HTR-8/SVneo (cell line): ENCODE measurements around the gene THAP4.

Source experiments
- DNase-seq: peaks from one replicate; pipeline ENCODE4 v3.0.0; 2011; ENCODE audit warnings: low spot score, mixed read lengths; ENCODE audit not compliant: insufficient read length
- FAIRE-seq: peaks from 2 replicates; lab custom pipeline; 2011; peaks lifted over from hg19 to GRCh38; lab: Jason Lieb, UNC

The THAP4 gene

GRCh38 chr2:241615522-241616052 lies 21.4 kb downstream of the THAP4 start:
- no peak for FAIRE-seq
- DNase-seq = no peak

- DNase-seq (no peak), FAIRE-seq (no peak)
These were observed 21.9 kb downstream of the THAP4 start for GRCh38 chr2:241615041-241615440.

- DNase-seq = no peak
- FAIRE-seq = no peak
These were observed 23.8 kb downstream of the THAP4 start for GRCh38 chr2:241613017-241613780.

GRCh38 chr2:241612156-241613016 lies 24.6 kb downstream of the THAP4 start:
- DNase-seq (no peak), FAIRE-seq (no peak)

- DNase-seq (no peak), FAIRE-seq (no peak)
These were observed 25.9 kb downstream of the THAP4 start for GRCh38 chr2:241611062-241611461.

GRCh38 chr2:241609859-241610793 lies 26.8 kb downstream of the THAP4 start:
- FAIRE-seq = no peak
- DNase-seq = no peak

- DNase-seq (no peak), FAIRE-seq (no peak)
These were observed 28.1 kb downstream of the THAP4 start for GRCh38 chr2:241608881-241609280.

GRCh38 chr2:241607162-241607885 lies 29.6 kb downstream of the THAP4 start:
- FAIRE-seq = no peak
- DNase-seq = no peak

GRCh38 chr2:241606186-241606585 lies 30.8 kb downstream of the THAP4 start:
- DNase-seq (no peak), FAIRE-seq (no peak)

GRCh38 chr2:241603686-241604085 lies 33.3 kb downstream of the THAP4 start:
- FAIRE-seq (no peak), DNase-seq (no peak)

- DNase-seq (no peak), FAIRE-seq (no peak)
These were observed 34.2 kb downstream of the THAP4 start for GRCh38 chr2:241602720-241603119.

GRCh38 chr2:241601841-241602240 lies 35.1 kb downstream of the THAP4 start:
- DNase-seq (no peak), FAIRE-seq (no peak)

GRCh38 chr2:241599615-241600014 lies 37.3 kb downstream of the THAP4 start:
- DNase-seq = no peak
- no peak for FAIRE-seq

- FAIRE-seq = no peak
- no peak for DNase-seq
These were observed 38.5 kb downstream of the THAP4 start for GRCh38 chr2:241598487-241598886.

GRCh38 chr2:241598061-241598460 lies 38.9 kb downstream of the THAP4 start:
- no peak for DNase-seq
- no peak for FAIRE-seq

GRCh38 chr2:241597561-241597960 lies 39.4 kb downstream of the THAP4 start:
- DNase-seq (no peak), FAIRE-seq (no peak)

- FAIRE-seq = peak; percentile 26
These were observed 41.3 kb downstream of the THAP4 start for GRCh38 chr2:241595600-241596140.

GRCh38 chr2:241593271-241593670 lies 43.7 kb downstream of the THAP4 start:
- FAIRE-seq = no peak
- no peak for DNase-seq

More at GRCh38 chr2:241595600-241596140, 41.3 kb downstream of the THAP4 start:
- peak; percentile 31 for DNase-seq
